ENCODE results near the gene MUC21. TPM values are rescaled to one million over a fixed set of nuclear protein-coding genes. Genes with fewer than 3 reads are reported as not detected.

Gene MUC21
- total and polyA plus RNA-seq, 2 donors (not counting 3 experiments of a cell fraction or from before 2014, with no cell fraction given), result not detected

DNA sequence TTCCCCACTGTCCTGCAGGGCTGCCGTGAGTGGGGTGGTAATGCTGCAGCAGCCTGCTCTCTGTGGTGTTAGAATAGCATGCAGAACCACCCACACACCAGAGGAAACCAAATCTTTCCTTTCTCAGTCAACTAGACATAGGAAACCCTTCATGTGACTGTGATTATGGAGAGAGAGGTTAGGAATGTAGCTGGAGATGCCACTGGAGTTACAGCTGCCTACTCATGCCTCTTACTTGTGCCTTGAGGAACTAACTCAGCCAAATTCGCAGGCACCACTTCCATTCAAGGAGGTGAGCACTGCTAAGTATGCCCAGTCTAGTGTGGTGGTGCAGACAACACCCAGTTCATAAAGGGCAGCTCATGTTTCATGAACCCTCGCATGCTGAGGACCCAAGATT lies 54.2 kb downstream of the MUC21 start:
- Histone ChIP-seq H3K79me2 (ENCODE audit: control insufficient read depth, insufficient read depth, low read length) (no peaks in the 10 kb centered on the region), H3K9ac (replicated peaks; ENCODE audit: extremely low read depth, insufficient read depth, low read length) (no peak overlapping the region), H3K4me1 (ENCODE audit: control insufficient read depth, extremely low read depth, insufficient read depth, low read length) (no peaks in the 10 kb centered on the region), H3K36me3 (ENCODE audit: control insufficient read depth in 2 of 2, extremely low read depth in 1 of 2, insufficient read depth in 2 of 2, low read length in 2 of 2) (no peaks in the 10 kb centered on the region), H3K27me3 (ENCODE audit: control insufficient read depth in 2 of 2, insufficient read depth in 2 of 2, low read length in 2 of 2) (peaks cover 9 to 13% of the 10 kb centered on the region in 2 experiments), H3K9me1 (replicated peaks; ENCODE audit: control insufficient read depth, extremely low read depth, insufficient read depth, low read length) (no peaks in the 10 kb centered on the region), H3K9me3 (replicated peaks; ENCODE audit: control insufficient read depth, insufficient read depth, low read length) (no peaks in the 10 kb centered on the region), H2AFZ (ENCODE audit: low read depth, low read length) (no peak overlapping the region), H4K20me1 (replicated peaks; ENCODE audit: control insufficient read depth, extremely low read depth, insufficient read depth, low read length) (no peaks in the 10 kb centered on the region), H3K27ac (ENCODE audit: insufficient read depth, low read depth, low read length) (no peak overlapping the region), H3K4me2 (ENCODE audit: insufficient read depth, low read length) (no peak overlapping the region), H3K4me3 (replicated peaks in 1 of 3; ENCODE audit: insufficient read depth in 1 of 3, low read depth in 1 of 3, low read length in 3 of 3) (no peak overlapping the region)
- dilution Hi-C loops (cut with MboI; ENCODE audit: extremely low pct_ligation_motif_present, low sequenced_read_pairs) (no loop called here), intact Hi-C loops (cut with micrococcal nuclease) (no loop called here)
- no peak for FAIRE-seq
- TF ChIP-seq MYC (IDR thresholded peaks at IDR 0.05; ENCODE audit: low read depth, low read length) (no peak), JUN (IDR thresholded peaks at IDR 0.05; ENCODE audit: borderline replicate concordance, insufficient read depth, insufficient read length, low read depth) (no peak), GATA2 (IDR thresholded peaks at IDR 0.05; ENCODE audit: insufficient read depth, insufficient read length, low read depth, low read length) (no peak), EZH2 (IDR thresholded peaks at IDR 0.05; ENCODE audit: borderline replicate concordance, low read depth, low read length, severe bottlenecking) (no peak), POLR2AphosphoS5 (IDR thresholded peaks at IDR 0.05; ENCODE audit: insufficient read depth, low read depth, low read length) (no peak)
- TF ChIP-seq, protein P1, sequence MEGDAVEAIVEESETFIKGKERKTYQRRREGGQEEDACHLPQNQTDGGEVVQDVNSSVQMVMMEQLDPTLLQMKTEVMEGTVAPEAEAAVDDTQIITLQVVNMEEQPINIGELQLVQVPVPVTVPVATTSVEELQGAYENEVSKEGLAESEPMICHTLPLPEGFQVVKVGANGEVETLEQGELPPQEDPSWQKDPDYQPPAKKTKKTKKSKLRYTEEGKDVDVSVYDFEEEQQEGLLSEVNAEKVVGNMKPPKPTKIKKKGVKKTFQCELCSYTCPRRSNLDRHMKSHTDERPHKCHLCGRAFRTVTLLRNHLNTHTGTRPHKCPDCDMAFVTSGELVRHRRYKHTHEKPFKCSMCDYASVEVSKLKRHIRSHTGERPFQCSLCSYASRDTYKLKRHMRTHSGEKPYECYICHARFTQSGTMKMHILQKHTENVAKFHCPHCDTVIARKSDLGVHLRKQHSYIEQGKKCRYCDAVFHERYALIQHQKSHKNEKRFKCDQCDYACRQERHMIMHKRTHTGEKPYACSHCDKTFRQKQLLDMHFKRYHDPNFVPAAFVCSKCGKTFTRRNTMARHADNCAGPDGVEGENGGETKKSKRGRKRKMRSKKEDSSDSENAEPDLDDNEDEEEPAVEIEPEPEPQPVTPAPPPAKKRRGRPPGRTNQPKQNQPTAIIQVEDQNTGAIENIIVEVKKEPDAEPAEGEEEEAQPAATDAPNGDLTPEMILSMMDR (IDR thresholded peaks at IDR 0.05; ENCODE audit: extremely low read depth in 1 of 2, insufficient read depth in 1 of 2, low read depth in 1 of 2, low read length in 2 of 2), result no peak
- TF ChIP-seq, protein P2, sequence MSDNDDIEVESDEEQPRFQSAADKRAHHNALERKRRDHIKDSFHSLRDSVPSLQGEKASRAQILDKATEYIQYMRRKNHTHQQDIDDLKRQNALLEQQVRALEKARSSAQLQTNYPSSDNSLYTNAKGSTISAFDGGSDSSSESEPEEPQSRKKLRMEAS (IDR thresholded peaks at IDR 0.05; ENCODE audit: insufficient read depth, insufficient read length), result no peak
- ChIA-PET CTCF (interaction anchor here (0.8 to 2.0 kb wide), 2 partner anchors 31 to 122 kb away, joined by 3 to 5 read pairs; no protein-coding TSS in a partner anchor), POLR2A (no interaction called here)
- DNase-seq (ENCODE audit: low read depth, low spot score), result no peak
- BruUV-seq (replicated peaks), result no TSS peak

Measured in endothelial cell of umbilical vein (primary cell).